H1 (cell line): ENCODE measurements around the gene BIRC5. TPM values are rescaled to one million over a fixed set of nuclear protein-coding genes. Genes with fewer than 3 reads are reported as not detected.

Source experiments
- CBX5 ChIP-seq: fragments of 300-800, 300-1000 bp; sonication (generic); IDR thresholded peaks from 2 replicates; pipeline ENCODE4 v1.7.1; 2016; ENCODE audit warnings: antibody characterized with exemption, low read length, low read depth
- HDAC6 ChIP-seq: IDR thresholded peaks from one replicate; pipeline ENCODE4 v1.7.1; 2012; ENCODE audit warnings: low read depth, mild to moderate bottlenecking, inconsistent platforms, low read length, moderate library complexity
- NRF1 ChIP-seq: IDR thresholded peaks from 2 replicates; pipeline ENCODE4 v1.6.1; 2011; ENCODE audit warnings: mild to moderate bottlenecking, low read depth, low read length, improper control_type of control experiment
- PHF8 ChIP-seq: fragments of 200-600 bp; sonication (generic); conservative IDR thresholded peaks from 2 replicates; pipeline ENCODE4 v1.7.1; 2012; ENCODE audit warnings: low read depth, mild to moderate bottlenecking, inconsistent platforms, low read length, moderate library complexity
- RXRA ChIP-seq: IDR thresholded peaks from 2 replicates; pipeline ENCODE4 v1.6.1; 2011; ENCODE audit warnings: low read depth, mild to moderate bottlenecking, low read length, moderate library complexity; ENCODE audit not compliant: insufficient read depth
- SP4 ChIP-seq: IDR thresholded peaks from 2 replicates; pipeline ENCODE4 v1.6.1; 2012; ENCODE audit warnings: low read length, inconsistent platforms
- TCF12 ChIP-seq: IDR thresholded peaks from 2 replicates; pipeline ENCODE4 v1.6.1; 2011; ENCODE audit warnings: low read depth, mild to moderate bottlenecking, low read length
- TEAD4 ChIP-seq: IDR thresholded peaks from 2 replicates; pipeline ENCODE4 v1.6.1; 2012; ENCODE audit warnings: low read depth, low read length, inconsistent platforms, mixed read lengths
- YY1 ChIP-seq: IDR thresholded peaks from 2 replicates; pipeline ENCODE4 v1.6.1; 2011; ENCODE audit warnings: low read depth, mild to moderate bottlenecking, low read length
- polyA plus RNA-seq, 7 experiments: library from polyadenylated mRNA; depleted of rRNA in 3 of 7; stranded (reverse) in 5 of 7; unstranded in 2 of 7; fragments of >200 nt in 5 of 7; fragments of 200-250 nt in 2 of 7; gene quantifications; 1 replicate in 5 of 7; 2 replicates in 1 of 7; 4 replicates in 1 of 7; pipeline versions ENCODE4 v1.2.1 to v1.2.3, GENCODE V29; 2011 to 2013; ENCODE audit warnings: missing spikeins in 2 of 7, mixed read lengths in 2 of 7
- total RNA-seq: library from RNA; stranded (reverse); fragmentation: NEBNext Ultra II Directional; extraction: Animal tissue kit (Norgen Biotek cat#: 25700); gene quantifications from 2 replicates; pipeline ENCODE4 v1.2.1, GENCODE V29; 2021
- TF ChIP-seq, protein P1 (sequence below): fragments of 300-600 bp; sonication (generic); IDR thresholded peaks from 2 replicates; pipeline ENCODE4 v1.7.1; 2012; ENCODE audit warnings: low read length, moderate library complexity, mild to moderate bottlenecking, inconsistent platforms; ENCODE audit not compliant: insufficient replicate concordance
- TF ChIP-seq, protein P2 (sequence below): IDR thresholded peaks from 2 replicates; pipeline ENCODE4 v1.6.1; 2012; ENCODE audit warnings: inconsistent platforms

The BIRC5 gene
- total and polyA plus RNA-seq, 2 of the 8 experiments (the other 6 are each of a cell fraction or from before 2014, with no cell fraction given), result 42.2 to 108 TPM

DNA sequence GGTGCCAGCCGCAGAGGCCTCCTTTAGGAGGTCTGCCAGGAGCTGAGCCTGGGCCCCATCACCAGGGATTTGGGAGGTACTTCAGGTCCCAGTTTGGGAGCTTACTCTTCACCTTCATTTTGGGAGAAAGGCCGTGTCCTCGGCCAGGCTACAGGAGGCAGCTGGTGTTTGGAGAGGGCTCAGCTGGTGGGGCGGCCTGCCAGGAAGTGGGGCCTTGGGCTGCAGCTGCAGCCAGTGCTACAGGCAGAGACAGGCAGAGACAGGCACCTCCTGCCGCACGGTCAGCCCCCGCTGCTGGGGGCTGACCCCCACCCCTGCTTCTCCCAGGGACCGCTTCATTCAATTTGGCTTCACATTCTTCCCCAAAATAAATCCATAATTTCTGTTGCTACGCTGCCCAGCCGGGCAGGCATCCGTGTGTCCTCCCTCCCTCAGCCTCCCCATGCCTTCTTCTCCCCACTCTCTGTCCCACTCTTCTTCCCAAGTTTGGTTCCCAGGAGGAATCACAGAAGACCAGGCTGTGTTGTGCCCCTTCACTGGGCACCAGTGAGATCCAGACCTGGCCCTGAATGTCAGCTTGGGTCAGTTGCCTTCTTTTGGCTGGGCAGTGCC is 23.5 kb downstream of the BIRC5 start (continued):
- TF ChIP-seq, protein P1, sequence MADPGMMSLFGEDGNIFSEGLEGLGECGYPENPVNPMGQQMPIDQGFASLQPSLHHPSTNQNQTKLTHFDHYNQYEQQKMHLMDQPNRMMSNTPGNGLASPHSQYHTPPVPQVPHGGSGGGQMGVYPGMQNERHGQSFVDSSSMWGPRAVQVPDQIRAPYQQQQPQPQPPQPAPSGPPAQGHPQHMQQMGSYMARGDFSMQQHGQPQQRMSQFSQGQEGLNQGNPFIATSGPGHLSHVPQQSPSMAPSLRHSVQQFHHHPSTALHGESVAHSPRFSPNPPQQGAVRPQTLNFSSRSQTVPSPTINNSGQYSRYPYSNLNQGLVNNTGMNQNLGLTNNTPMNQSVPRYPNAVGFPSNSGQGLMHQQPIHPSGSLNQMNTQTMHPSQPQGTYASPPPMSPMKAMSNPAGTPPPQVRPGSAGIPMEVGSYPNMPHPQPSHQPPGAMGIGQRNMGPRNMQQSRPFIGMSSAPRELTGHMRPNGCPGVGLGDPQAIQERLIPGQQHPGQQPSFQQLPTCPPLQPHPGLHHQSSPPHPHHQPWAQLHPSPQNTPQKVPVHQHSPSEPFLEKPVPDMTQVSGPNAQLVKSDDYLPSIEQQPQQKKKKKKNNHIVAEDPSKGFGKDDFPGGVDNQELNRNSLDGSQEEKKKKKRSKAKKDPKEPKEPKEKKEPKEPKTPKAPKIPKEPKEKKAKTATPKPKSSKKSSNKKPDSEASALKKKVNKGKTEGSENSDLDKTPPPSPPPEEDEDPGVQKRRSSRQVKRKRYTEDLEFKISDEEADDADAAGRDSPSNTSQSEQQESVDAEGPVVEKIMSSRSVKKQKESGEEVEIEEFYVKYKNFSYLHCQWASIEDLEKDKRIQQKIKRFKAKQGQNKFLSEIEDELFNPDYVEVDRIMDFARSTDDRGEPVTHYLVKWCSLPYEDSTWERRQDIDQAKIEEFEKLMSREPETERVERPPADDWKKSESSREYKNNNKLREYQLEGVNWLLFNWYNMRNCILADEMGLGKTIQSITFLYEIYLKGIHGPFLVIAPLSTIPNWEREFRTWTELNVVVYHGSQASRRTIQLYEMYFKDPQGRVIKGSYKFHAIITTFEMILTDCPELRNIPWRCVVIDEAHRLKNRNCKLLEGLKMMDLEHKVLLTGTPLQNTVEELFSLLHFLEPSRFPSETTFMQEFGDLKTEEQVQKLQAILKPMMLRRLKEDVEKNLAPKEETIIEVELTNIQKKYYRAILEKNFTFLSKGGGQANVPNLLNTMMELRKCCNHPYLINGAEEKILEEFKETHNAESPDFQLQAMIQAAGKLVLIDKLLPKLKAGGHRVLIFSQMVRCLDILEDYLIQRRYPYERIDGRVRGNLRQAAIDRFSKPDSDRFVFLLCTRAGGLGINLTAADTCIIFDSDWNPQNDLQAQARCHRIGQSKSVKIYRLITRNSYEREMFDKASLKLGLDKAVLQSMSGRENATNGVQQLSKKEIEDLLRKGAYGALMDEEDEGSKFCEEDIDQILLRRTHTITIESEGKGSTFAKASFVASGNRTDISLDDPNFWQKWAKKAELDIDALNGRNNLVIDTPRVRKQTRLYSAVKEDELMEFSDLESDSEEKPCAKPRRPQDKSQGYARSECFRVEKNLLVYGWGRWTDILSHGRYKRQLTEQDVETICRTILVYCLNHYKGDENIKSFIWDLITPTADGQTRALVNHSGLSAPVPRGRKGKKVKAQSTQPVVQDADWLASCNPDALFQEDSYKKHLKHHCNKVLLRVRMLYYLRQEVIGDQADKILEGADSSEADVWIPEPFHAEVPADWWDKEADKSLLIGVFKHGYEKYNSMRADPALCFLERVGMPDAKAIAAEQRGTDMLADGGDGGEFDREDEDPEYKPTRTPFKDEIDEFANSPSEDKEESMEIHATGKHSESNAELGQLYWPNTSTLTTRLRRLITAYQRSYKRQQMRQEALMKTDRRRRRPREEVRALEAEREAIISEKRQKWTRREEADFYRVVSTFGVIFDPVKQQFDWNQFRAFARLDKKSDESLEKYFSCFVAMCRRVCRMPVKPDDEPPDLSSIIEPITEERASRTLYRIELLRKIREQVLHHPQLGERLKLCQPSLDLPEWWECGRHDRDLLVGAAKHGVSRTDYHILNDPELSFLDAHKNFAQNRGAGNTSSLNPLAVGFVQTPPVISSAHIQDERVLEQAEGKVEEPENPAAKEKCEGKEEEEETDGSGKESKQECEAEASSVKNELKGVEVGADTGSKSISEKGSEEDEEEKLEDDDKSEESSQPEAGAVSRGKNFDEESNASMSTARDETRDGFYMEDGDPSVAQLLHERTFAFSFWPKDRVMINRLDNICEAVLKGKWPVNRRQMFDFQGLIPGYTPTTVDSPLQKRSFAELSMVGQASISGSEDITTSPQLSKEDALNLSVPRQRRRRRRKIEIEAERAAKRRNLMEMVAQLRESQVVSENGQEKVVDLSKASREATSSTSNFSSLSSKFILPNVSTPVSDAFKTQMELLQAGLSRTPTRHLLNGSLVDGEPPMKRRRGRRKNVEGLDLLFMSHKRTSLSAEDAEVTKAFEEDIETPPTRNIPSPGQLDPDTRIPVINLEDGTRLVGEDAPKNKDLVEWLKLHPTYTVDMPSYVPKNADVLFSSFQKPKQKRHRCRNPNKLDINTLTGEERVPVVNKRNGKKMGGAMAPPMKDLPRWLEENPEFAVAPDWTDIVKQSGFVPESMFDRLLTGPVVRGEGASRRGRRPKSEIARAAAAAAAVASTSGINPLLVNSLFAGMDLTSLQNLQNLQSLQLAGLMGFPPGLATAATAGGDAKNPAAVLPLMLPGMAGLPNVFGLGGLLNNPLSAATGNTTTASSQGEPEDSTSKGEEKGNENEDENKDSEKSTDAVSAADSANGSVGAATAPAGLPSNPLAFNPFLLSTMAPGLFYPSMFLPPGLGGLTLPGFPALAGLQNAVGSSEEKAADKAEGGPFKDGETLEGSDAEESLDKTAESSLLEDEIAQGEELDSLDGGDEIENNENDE, result no peak
- TF ChIP-seq PHF8 (no peak), TCF12 (no peak), TEAD4 (no peak), YY1 (no peak), HDAC6 (no peak), RXRA (no peak), CBX5 (no peak), NRF1 (no peak), SP4 (no peak)
- TF ChIP-seq, protein P2, sequence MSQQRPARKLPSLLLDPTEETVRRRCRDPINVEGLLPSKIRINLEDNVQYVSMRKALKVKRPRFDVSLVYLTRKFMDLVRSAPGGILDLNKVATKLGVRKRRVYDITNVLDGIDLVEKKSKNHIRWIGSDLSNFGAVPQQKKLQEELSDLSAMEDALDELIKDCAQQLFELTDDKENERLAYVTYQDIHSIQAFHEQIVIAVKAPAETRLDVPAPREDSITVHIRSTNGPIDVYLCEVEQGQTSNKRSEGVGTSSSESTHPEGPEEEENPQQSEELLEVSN, result no peak
